Endometrium (tissue), 2 donors: ENCODE measurements around the gene KLHL36.

Experiments used
- FAIRE-seq: peaks from 2 replicates; lab custom pipeline; 2012; peaks lifted over from hg19 to GRCh38; lab: Jason Lieb, UNC
- donor health status: control.
- donor health status: control.

The KLHL36 gene

DNA sequence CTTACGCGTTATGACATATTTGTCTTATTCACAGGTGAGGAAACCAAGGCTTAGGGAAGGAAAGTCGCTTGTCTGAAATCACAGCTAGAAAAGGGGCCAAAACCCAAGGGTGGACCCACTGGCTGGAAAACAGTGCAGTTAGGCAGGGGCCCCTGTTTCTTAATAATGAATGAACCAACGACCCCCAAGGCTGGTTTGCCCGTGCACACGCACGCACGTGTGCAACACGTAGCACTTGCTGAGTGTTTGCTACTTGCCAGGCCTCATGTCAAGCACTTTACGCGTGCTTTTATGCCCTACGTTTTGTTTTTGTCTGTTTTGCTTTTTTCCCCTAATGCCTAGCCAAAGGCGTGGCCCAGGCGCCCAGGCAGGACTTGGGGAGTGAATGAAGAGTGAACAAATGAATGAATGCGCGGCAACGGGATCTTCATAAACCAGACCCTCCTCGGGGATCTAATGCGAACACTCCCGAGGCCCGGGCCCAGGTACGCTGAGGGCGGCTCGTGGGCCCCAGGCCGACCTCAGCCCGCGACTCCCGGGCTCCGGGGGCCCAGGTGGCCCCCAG, 50.9 kb downstream of the KLHL36 start:
- no peak for FAIRE-seq

DNA sequence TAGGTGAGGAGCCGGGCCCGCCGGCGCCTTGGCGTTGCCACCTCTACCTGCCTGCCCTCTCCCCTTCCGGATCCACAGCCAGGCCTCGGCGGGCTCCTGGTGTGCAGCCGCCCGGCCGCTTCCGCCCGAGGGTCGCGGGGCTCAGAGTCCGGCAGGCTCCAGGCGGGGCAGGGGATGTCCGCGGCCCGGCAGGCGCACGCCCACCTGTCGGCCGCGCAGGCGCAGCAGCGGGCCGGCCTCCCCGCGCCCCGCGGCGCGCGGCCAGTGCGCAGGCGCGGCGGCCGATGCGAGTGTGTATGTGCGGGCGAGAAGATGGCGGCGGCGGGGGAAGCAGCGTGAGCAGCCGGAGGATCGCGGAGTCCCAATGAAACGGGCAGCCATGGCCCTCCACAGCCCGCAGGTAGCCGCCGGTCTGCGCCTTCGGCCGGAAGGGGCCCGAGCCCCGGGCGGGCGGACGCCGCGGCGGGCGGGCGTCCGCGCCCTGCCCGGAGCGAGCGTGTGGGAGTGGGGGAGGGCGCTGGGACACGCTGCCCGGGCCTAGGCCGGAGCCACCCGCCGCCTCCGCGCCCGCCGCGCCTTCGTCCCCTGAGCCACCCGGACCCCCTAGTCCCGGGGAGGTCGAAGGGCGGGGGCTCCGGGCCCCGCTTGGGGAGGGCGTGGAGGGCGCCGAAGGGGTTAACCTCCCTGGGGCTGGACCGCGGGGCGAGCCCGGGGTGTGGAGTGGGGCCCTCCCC, 51.6 kb downstream of the KLHL36 start, which contains the start of gene USP10:
Gene USP10, plus strand, starts transcription at position 289 of the 734 bp plus-strand sequence. Its CDS starts 91 bp downstream, at position 380.
- no peak for FAIRE-seq

DNA sequence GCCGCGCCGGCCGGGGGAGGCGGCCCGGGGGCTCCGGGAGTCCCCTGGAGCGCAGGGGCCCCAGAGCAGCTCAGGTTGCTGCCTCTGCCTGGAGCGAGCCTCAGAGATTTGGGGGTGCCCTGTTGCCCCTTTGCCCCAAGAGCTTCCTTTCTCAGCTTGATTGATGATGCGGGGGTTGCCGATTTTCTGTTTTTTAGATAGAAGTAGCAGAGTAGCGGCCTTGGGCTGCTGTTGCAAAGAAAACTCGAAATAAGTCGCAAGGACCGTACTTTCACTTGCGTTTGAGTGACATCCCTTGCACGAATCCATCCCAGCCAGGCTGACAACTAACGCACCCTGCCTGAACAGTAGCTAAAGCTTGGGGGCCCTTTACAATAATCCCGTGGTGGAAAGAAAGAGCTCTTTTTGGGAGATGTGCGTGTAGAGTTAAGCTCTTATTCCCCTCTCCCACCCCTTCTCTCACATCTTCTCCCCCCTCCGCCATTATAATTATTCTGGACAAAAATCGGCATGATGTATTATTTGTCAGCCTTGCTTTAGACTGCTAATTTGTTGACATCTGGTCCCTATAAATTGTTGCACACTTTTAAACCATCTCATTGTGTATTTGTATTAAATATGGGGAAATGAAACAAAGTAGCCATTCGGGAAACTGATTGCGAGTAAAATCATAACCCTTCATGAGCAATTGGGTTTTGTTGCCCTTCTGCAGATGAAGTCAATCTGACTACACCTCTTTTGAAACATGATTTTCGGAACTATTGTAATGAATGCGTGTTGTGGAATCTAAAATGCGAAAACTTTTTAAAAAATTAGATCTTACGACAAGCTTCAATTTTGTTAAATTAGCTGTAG, 52.4 kb downstream of the KLHL36 start:
- no peak for FAIRE-seq

DNA sequence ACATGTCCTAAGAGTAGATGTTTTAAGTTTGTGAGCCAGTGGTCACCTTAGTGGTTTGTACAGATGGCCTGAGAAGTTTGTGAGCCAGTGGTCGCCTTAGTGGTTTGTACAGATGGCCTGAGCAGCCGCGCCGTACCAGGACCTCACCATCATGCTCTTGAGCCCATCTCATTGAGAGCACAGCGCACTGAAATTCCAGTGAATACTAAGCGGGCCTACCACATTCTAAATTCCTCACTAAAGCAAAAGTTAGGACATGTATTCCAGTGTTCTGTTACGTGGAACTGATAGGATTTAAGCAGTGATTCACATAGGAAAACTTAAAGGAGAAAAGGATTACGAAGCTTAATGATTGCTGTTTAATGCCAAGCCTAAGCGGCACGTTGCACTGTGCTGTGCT, 55.4 kb downstream of the KLHL36 start:
- no peak for FAIRE-seq

DNA sequence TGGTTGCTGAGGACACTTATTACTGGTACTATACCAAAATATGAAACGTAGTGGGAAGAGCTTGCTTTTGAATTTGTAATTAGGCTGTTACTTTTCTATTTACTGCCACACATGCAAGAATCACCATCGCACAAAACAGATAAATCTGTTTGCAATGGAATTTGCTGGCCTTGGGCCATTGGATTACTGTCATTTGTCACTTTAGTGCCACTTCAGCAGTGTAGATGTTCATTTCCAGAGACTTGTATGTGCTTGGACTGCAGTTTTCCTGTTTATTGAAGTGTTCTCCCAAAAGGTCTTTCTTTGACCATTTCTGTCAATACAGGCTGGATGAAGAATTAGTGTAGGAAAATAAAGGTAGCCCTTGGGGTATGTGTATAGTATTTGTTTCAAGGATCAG, 55.9 kb downstream of the KLHL36 start:
- no peak for FAIRE-seq

DNA sequence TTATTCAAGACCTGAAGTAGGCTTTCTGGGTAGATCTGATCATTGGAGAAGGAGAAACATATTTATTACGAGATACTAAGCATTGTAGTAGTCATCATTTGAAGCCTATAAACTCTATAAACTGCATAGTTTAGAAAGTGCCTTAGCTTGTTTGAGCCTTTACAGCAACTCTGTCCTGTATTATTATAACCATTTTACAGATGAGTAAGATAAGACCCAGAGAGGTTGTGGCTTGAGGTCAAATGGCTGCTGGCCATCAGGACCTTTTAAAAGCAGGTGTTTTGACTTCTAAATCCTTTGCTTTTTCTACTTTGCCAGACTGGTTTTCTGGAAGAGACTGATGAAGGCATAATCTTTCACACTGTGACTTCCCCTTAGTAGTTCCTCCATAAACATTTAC, 58.5 kb downstream of the KLHL36 start:
- FAIRE-seq = no peak

DNA sequence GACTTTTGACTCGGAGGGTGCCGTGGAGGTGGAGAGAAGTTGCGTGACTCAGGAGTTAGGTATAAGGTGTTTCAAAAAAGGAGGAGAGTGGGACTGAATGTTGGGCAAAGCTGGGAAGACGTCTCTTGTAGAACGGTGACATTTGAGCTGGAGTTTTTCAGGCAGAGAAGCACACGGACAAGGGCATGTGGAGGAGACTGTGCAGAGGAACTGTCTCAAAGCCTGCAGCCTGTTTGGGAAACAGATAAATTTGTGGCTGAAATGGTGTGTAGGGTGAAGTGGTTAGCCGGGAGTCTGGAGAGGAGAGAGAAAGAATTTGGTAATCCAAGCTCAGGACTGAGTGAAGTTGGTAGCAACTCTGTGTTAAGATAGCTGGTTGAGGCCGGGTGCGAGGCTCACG, 61.3 kb downstream of the KLHL36 start:
- FAIRE-seq = no peak

DNA sequence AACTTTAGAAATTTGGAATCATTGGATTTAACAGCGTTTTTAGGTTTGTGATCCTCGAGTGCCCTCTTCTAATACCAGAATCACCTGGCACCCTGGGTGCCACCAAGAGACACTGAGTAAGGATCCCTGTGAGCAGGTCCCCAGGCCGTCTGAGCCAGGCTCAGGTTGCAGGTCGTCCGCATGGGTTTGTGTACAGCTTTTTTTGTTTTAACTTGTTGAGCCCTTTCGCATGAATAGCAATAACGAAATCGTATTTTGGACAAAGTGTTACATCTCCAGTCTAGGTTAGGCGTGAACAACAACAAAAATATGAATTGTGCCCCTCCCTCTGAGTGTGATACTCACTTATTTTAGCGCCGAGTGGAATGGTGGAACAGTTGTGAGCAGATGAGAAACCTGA, 62.4 kb downstream of the KLHL36 start:
- no peak for FAIRE-seq
